ENCODE measurements around the gene APOBEC3A. TPM values are rescaled to one million over a fixed set of nuclear protein-coding genes. Genes with fewer than 3 reads are reported as not detected.
"Not testable (repeated sequence)": the region's sequence is repeated elsewhere in the genome, so short reads cannot be mapped to it uniquely, and the experiment has no call there.

The APOBEC3A gene
- total RNA-seq, 6 experiments from 2014 or later = 0.73 to 2.8 (median 1.1) TPM

- 27% methylated on average over 9 of the region's 9 CpGs for WGBS (ENCODE audit: insufficient coverage, low coverage, low lambda C conversion rate, missing lambda C conversion rate)
- TF ChIP-seq CTCF (IDR thresholded peaks at IDR 0.05) (no peak), POLR2A (IDR thresholded peaks at IDR 0.05) (no peak)
- intact Hi-C loops (cut with DNase I) = no loop called here
- ATAC-seq (peak in 2 of 4 donors; percentile 29 to 52), DNase-seq (peak in 1 of 3 donors; percentile 42)
- no peaks in the 10 kb centered on the region for H3K36me3 ChIP-seq
- no peaks in the 10 kb centered on the region for H3K9me3 ChIP-seq
- H3K27me3 ChIP-seq = no peaks in the 10 kb centered on the region
- no peak overlapping the region for H3K27ac ChIP-seq
- no peak overlapping the region for H3K4me3 ChIP-seq
- H3K4me1 ChIP-seq = no peaks in the 10 kb centered on the region
Measured at GRCh38 chr22:38943201-38943600, 14.2 kb upstream of the APOBEC3A start.

GRCh38 chr22:38943882-38944281, 13.5 kb upstream of the APOBEC3A start:
- no peak for ATAC-seq
- H3K4me1 ChIP-seq = no peaks in the 10 kb centered on the region
- 39% methylated on average over 3 of the region's 3 CpGs for WGBS (ENCODE audit: insufficient coverage, low coverage, low lambda C conversion rate, missing lambda C conversion rate)

GRCh38 chr22:38944653-38945052, 12.8 kb upstream of the APOBEC3A start:
- no peak overlapping the region for H3K4me3 ChIP-seq
- no peaks in the 10 kb centered on the region for H3K9me3 ChIP-seq
- 73% methylated on average over 5 of the region's 7 CpGs for WGBS (ENCODE audit: insufficient coverage, low coverage, low lambda C conversion rate, missing lambda C conversion rate)
- TF ChIP-seq CTCF (IDR thresholded peaks at IDR 0.05) (no peak), POLR2A (IDR thresholded peaks at IDR 0.05) (no peak)
- ATAC-seq (no peak), DNase-seq (no peak)
- no peak overlapping the region for H3K27ac ChIP-seq
- no peaks in the 10 kb centered on the region for H3K27me3 ChIP-seq
- H3K36me3 ChIP-seq = no peaks in the 10 kb centered on the region
- H3K4me1 ChIP-seq = no peaks in the 10 kb centered on the region
- intact Hi-C loops (cut with DNase I) = no loop called here

More at GRCh38 chr22:38943882-38944281, 13.5 kb upstream of the APOBEC3A start:
- Histone ChIP-seq H3K4me3 (no peak overlapping the region), H3K9me3 (no peaks in the 10 kb centered on the region), H3K27me3 (no peaks in the 10 kb centered on the region), H3K27ac (no peak overlapping the region), H3K36me3 (no peaks in the 10 kb centered on the region)
- intact Hi-C loops (cut with DNase I) = no loop called here
- TF ChIP-seq POLR2A (IDR thresholded peaks at IDR 0.05) = no peak
- TF ChIP-seq CTCF (IDR thresholded peaks at IDR 0.05) = no peak
- DNase-seq = no peak

- H3K27ac ChIP-seq; DNase-seq; intact Hi-C loops (cut with DNase I); ATAC-seq; H3K36me3 ChIP-seq; H3K9me3 ChIP-seq; H3K27me3 ChIP-seq; H3K4me1 ChIP-seq; H3K4me3 ChIP-seq: not testable (repeated sequence)
Measured at GRCh38 chr22:38945706-38946338, 11.6 kb upstream of the APOBEC3A start.

GRCh38 chr22:38946771-38947170, 10.6 kb upstream of the APOBEC3A start:
- 61% methylated on average over 3 of the region's 8 CpGs for WGBS (ENCODE audit: insufficient coverage, low coverage, low lambda C conversion rate, missing lambda C conversion rate)
- Histone ChIP-seq H3K9me3 (no peaks in the 10 kb centered on the region), H3K36me3 (no peaks in the 10 kb centered on the region), H3K4me3 (no peak overlapping the region), H3K27me3 (no peaks in the 10 kb centered on the region), H3K4me1 (no peaks in the 10 kb centered on the region), H3K27ac (no peak overlapping the region)
- ATAC-seq = no peak
- no peak for DNase-seq
- intact Hi-C loops (cut with DNase I) = no loop called here
- TF ChIP-seq POLR2A (IDR thresholded peaks at IDR 0.05) (no peak), CTCF (IDR thresholded peaks at IDR 0.05) (no peak)

Measured in right lobe of liver (tissue), 6 donors.